ENCODE measurements around the gene ERICH6. TPM values are rescaled to one million over a fixed set of nuclear protein-coding genes. Genes with fewer than 3 reads are reported as not detected.

The ERICH6 gene
- total RNA-seq = not detected

DNA sequence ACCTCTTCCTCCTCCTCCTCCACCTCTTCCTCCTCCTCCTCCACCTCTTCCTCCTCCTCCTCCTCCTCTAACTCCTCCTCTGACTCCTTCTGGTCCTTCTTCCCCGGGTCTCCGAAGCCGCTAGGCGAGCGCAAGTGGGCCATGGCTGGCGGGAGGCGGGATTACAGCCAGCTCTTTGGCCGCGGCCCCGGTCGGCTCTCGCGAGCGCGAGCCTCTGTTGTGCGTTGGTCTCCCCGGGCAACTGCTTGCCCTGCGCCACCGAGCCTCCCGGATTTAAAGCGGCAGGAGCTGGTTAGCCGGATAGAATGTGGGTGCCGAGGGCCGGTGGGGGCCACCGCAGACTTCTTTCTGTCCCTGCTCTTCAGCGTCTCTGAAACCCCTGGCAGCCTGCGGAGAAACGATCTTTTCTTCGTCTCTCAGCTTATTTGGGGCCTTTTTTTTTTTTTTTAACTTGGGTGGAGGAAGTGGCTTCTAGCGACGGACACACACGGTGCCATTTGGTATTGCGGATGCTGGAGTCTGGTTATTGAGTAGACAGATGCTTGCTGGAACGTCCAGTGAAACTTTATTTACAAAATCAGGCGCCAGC is at the start of gene ERICH6:
Gene ERICH6, minus strand, starts transcription at position 165 of the 589 bp plus-strand sequence. Its CDS starts 22 bp downstream, at position 143.
- TF ChIP-seq, protein P1, sequence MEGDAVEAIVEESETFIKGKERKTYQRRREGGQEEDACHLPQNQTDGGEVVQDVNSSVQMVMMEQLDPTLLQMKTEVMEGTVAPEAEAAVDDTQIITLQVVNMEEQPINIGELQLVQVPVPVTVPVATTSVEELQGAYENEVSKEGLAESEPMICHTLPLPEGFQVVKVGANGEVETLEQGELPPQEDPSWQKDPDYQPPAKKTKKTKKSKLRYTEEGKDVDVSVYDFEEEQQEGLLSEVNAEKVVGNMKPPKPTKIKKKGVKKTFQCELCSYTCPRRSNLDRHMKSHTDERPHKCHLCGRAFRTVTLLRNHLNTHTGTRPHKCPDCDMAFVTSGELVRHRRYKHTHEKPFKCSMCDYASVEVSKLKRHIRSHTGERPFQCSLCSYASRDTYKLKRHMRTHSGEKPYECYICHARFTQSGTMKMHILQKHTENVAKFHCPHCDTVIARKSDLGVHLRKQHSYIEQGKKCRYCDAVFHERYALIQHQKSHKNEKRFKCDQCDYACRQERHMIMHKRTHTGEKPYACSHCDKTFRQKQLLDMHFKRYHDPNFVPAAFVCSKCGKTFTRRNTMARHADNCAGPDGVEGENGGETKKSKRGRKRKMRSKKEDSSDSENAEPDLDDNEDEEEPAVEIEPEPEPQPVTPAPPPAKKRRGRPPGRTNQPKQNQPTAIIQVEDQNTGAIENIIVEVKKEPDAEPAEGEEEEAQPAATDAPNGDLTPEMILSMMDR (IDR thresholded peaks at IDR 0.05; ENCODE audit: low read depth) = no peak

DNA sequence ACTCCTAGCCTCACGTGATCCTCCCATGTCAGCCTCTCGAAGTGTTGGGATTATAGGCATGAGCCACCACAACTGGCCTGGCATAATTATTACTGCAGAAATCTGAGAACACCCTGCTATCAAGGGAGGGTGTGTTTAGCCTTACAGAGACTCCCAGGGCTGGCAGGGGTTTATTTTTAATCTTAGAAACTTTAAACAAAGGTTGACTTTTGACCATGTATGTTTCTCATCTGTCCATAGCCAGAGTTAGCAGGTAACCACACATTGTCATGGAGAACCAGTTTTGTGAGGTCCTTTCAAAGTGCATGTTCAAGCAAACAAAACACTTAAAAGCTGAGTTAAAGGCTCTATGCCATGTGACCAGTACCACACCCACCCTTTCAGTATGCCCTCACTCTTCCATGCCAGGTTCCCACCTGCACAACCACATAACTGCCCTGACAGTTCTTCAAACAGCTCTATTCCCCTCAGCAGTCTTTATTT is 48.1 kb upstream of the ERICH6 start:
- TF ChIP-seq, protein P1 (IDR thresholded peaks at IDR 0.05; ENCODE audit: low read depth) = no peak

DNA sequence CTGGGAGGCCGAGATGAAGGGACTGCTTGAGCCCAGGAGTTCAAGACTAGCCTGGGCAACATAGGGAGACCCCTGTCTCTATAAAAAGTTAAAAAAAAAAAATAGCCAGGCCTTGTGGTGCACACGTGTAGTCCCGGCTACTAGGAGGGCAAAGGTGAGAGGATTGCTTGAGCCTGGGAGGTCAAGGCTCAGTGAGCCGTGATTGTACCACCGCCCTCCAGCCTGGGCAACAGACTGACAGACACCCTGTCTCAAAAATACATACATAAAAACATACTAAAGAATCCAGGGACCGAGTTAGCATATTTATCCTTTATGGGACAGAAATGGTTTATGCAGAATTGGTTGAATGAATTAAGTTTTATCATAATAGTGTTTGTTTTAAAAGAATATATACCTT is 45.5 kb upstream of the ERICH6 start:
- TF ChIP-seq, protein P1 (IDR thresholded peaks at IDR 0.05; ENCODE audit: low read depth) = no peak

DNA sequence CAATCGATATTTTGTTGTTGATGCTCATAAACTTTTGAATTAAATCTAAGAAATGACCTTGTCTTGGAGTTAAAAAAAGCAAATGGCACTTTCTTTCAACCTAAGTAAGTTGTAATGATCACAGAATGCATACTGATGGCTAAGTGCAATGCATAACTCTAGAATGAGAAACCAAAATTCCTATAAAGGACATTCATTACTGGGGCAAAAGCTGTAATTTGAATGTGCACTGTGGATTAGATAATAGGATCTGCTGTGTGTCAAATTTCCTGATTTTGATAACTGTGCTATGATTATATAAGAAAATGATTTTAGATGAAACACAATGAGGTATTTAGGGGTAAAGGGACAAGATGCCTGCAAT is 44.9 kb upstream of the ERICH6 start:
- TF ChIP-seq, protein P1 (IDR thresholded peaks at IDR 0.05; ENCODE audit: low read depth) = no peak

DNA sequence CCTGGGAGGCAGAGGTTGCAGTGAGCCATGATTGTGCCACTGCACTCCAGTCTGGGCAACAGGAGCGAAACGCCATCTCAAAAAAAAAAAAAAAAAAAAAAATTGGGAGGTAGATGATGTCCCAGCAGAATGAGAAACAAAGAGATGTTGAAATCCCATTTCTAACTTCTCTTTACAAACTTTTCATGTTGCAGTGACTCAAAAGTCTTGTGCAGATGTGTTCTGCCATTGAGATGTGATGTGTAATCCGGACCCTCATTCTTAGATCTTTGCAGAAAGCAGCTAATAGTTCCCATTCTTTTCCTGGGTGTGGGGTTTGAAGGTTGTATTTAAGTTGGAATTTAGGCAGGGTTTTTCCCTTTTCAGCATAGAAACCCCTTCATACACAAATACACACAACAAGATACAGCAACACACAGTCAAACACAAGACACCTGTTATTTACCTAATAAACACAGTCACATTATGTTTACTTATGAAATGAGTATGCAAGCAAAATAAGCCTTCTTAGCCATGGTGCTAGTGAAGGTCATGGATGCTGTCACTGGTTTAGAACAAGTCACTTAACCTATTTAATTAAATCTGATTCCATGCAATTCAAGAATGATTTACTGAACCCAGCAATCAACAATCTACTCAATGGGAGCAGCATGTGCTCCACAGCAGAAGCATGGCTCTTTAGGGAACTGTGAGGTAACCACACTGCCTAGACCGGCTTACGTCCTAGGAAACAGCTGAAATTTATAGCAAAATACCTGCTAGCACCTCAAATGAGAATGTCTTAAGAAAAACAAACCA is 44.4 kb upstream of the ERICH6 start:
- TF ChIP-seq, protein P1 (IDR thresholded peaks at IDR 0.05; ENCODE audit: low read depth) = no peak

DNA sequence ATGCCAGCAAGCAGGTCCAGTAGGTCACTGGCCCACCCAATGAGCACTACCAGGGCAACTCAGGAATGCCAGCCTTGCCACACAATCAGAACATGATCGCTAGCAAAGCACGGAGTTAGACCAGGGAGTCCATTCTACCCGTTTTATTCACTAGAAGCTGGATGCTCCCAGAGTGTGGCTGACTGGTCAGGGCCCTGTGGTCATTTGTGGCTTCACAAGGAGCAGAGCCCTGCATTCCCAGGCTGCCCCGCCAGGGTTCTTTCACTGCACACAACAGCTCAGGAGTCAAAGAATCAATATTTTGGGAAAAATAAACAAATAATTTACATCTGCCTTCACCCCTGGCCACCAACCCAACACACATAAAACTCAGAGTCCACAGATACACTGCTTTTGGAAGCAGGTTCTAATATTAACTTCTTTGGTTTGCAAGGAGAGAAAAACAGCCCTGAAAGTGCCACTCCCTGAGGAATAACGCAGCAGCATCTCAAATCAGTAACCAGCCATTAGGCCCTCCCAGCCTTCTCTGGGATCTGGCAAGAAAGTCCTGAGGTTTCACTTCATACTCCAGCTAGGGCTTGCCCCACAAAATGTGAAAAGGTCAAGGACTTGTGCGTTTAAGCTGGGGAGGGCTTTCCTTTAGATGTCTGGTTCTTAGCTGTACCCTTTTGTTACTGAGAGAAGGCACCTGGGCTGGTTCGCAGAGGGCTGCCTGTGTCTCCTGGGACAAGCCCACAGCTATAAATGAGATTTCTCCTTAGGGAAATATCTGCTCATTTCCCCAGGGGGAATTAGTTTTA is 43.3 kb upstream of the ERICH6 start:
- TF ChIP-seq, protein P1 (IDR thresholded peaks at IDR 0.05; ENCODE audit: low read depth) = no peak

DNA sequence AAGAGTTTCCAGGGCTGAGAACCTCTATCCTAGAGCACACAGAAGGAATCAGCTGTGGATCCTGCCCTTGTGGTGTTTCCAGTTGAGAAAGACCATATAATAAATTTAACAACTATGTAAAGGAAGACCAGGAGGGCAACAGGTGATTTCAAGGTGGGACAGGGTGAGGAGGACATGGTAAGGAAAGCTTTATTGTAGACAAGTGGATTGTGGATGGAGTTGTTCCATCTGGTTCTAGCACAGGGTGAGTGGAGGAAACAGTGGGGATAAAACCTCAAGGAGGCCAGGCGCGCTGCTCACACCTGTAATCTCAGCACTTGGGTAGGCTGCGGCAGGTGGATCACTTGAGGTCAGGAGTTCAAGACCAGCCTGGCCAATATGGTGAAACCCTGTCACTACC is 42.1 kb upstream of the ERICH6 start:
- TF ChIP-seq, protein P1 (IDR thresholded peaks at IDR 0.05; ENCODE audit: low read depth) = no peak

Measured in subcutaneous adipose tissue (tissue), 4 donors.